GM10266 (cell line): ENCODE measurements around the gene BIRC2.

Experiments used
- DNase-seq: peaks from one replicate; pipeline ENCODE4 v3.0.0; 2012; ENCODE audit errors: extremely low spot score
- TF ChIP-seq, protein P1 (sequence below): IDR thresholded peaks from 2 replicates; pipeline ENCODE4 v1.5.1; 2012; ENCODE audit warnings: mild to moderate bottlenecking, low read depth; ENCODE audit not compliant: control insufficient read depth, insufficient read depth; ENCODE audit errors: missing control alignments

The BIRC2 gene

DNA sequence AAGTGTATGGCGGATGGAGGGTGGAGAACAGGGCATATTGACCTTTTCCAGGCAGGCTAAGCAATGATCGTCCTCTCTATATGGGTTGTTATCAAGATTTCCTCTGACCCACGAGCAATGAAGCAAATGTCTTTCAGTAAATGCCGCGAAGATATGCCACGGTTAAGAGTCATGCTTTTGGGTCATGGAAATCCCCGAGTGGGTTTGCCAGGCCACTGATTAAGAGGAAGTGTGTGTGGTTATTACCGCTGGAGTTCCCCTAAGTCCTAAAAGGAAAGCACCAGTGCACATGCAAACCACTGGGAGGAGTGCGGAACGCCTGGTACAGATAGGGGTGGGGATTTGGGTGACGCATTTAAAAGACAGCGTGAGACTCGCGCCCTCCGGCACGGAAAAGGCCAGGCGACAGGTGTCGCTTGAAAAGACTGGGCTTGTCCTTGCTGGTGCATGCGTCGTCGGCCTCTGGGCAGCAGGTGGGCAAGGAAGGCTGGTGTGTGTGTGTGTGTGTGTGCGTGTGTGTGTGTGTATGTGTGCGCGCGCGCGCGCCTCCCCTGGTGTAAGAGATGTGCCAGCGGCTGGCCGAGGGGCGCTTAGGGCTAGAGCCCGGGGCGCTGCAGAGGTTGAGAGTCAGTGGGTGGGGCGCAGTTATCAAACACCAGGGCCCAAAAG, 29.8 kb upstream of the BIRC2 start, which contains the start of gene BIRC3:
BIRC3 (plus strand) TSS at position 386 of the 669 bp plus-strand sequence. CDS start 7,026 bp downstream, outside the sequence.
- DNase-seq, result peak; percentile 76
- TF ChIP-seq, protein P1, sequence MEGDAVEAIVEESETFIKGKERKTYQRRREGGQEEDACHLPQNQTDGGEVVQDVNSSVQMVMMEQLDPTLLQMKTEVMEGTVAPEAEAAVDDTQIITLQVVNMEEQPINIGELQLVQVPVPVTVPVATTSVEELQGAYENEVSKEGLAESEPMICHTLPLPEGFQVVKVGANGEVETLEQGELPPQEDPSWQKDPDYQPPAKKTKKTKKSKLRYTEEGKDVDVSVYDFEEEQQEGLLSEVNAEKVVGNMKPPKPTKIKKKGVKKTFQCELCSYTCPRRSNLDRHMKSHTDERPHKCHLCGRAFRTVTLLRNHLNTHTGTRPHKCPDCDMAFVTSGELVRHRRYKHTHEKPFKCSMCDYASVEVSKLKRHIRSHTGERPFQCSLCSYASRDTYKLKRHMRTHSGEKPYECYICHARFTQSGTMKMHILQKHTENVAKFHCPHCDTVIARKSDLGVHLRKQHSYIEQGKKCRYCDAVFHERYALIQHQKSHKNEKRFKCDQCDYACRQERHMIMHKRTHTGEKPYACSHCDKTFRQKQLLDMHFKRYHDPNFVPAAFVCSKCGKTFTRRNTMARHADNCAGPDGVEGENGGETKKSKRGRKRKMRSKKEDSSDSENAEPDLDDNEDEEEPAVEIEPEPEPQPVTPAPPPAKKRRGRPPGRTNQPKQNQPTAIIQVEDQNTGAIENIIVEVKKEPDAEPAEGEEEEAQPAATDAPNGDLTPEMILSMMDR, result peak; percentile 0

DNA sequence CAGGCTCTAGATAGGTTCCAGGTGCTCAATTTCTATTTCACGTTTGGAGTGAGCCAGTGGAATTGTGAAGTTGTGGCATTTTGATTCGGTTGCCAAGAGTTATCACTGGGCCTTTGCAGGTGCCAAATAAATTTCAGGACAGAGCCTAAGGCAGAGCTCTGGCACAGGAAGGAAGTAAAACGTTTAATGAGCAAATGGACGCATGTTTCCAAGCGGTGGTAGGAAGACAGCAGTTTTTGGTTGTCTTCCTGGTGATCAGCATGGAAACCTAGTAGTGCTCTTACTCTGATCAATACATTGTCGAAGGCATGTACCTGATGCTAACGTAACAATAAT, 29.3 kb upstream of the BIRC2 start:
- TF ChIP-seq, protein P1, result no peak
- no peak for DNase-seq

DNA sequence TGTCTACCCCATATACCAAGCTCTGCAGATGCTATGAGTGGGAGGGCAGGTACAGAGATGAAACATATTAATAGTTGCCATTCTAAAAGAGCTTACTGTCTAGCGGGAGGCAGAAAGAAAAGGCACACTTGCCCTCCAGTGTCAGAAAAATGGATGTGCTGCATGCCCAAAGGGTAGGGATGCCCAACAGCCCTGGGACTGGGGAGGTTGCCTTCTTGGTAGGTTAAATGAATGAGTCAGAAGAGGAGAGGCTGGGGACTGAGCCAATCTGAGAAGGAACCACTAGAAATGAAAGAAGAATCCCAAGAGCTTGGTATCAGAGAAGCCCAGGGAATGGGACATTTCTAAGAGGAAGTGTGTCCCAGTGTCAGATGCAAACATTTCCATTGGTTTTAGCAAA, 28.5 kb upstream of the BIRC2 start:
- DNase-seq, result no peak
- TF ChIP-seq, protein P1, result peak; percentile 43

DNA sequence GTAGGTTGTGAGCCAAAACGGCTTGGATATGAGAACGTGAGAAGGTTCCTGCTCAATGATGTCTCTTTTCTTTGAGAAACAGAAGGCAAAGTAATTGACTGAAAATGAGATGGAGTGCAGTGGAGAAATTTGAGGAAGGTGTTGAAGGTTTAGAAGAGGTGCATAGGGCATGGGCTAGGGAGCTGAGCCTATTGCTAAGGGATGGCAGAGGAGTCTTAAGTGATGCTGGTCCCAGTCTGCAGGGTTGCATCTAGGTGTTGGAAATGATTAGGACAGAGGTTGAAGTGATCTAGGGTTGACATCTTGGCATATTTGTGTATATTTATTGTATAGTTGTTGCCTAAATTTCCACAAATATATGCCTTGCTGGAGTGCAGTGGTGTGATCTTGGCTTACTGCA, 27.5 kb upstream of the BIRC2 start:
- DNase-seq, result no peak
- TF ChIP-seq, protein P1, result no peak

DNA sequence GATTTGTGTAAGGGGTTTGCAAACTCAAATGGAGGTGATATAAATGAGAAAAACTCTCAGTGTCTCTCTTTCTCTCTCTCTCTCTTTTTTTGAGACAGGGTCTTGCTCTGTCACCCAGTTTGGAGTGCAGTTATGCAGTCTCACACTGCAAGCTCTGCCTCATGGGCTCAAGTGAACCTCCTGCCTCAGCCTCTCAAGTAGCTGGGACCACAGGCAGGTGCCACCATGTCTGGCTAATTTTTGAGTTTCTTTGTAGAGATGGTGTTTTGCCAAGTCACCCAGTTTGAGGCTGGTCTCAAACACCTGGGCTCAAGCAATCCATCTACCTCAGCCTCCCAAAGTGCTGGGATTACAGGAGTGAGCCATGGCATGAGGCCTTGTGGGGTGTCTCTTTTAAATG, 26.8 kb upstream of the BIRC2 start:
- DNase-seq, result no peak
- TF ChIP-seq, protein P1, result no peak

DNA sequence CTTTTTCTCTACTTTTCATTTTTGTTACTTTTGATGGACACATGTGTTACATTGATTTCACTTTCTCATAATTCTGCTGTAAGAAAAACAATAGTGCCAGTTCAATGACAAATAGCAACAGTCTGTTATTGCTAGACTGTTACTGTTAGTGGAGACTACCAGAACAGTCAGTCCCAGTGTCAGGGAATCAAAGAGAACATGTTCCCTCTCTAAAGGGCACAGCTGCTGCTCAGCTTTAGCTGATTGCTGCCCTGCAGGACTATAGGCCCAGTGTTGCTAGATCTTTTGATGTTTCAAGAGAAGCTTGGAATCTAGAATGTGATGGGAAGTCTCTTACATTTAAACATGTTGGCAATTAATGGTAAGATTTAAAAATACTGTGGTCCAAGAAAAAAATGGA, 26.3 kb upstream of the BIRC2 start:
- TF ChIP-seq, protein P1, result no peak
- no peak for DNase-seq

DNA sequence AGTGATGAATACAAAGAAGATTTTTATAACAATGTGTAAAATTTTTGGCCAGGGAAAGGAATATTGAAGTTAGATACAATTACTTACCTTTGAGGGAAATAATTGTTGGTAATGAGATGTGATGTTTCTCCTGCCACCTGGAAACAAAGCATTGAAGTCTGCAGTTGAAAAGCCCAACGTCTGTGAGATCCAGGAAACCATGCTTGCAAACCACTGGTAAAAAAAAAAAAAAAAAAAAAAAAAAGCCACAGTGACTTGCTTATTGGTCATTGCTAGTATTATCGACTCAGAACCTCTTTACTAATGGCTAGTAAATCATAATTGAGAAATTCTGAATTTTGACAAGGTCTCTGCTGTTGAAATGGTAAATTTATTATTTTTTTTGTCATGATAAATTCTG, 24.5 kb upstream of the BIRC2 start:
- TF ChIP-seq, protein P1, result no peak

More for the DNA sequence above, 24.5 kb upstream of the BIRC2 start:
- DNase-seq, result no peak
